GM20000 (cell line): Measurements from ENCODE around the gene ANK3.

Experiments
- DNase-seq: peaks from one replicate; pipeline ENCODE4 v3.0.0; 2012; ENCODE audit warnings: low spot score
- CTCF ChIP-seq: IDR thresholded peaks from 2 replicates; pipeline ENCODE4 v1.5.1; 2012; ENCODE audit warnings: mild to moderate bottlenecking, control low read depth; ENCODE audit errors: extremely low read depth, missing control alignments

Gene ANK3

GRCh38 chr10:60099998-60100747, 289.5 kb downstream of the ANK3 start:
- peak; percentile 22 for DNase-seq
- peak; percentile 34 for TF ChIP-seq CTCF

GRCh38 chr10:60098677-60099601, 290.7 kb downstream of the ANK3 start:
- no peak for DNase-seq
- TF ChIP-seq CTCF: peak; percentile 1

GRCh38 chr10:60096761-60097513, 292.7 kb downstream of the ANK3 start:
- DNase-seq: peak; percentile 20
- TF ChIP-seq CTCF: no peak

GRCh38 chr10:60093317-60093716, 296.4 kb downstream of the ANK3 start:
- no peak for DNase-seq
- TF ChIP-seq CTCF: no peak

GRCh38 chr10:60086862-60087261, 302.8 kb downstream of the ANK3 start:
- TF ChIP-seq CTCF: no peak
- peak; percentile 24 for DNase-seq

GRCh38 chr10:60086421-60086820, 303.3 kb downstream of the ANK3 start:
- DNase-seq: no peak
- no peak for TF ChIP-seq CTCF
